HS-5 (cell line): ENCODE measurements around the gene ZNF519.

ENCODE experiments used
- DNase-seq: peaks from one replicate; pipeline ENCODE4 v3.0.0-alpha.2; 2012; ENCODE audit warnings: low read depth

ZNF519 gene

GRCh38 chr18:14098428-14098827, 33.8 kb downstream of the ZNF519 start:
- DNase-seq, result no peak

- no peak for DNase-seq
These were observed 34.5 kb downstream of the ZNF519 start for GRCh38 chr18:14097761-14098160.

GRCh38 chr18:14093307-14093915, 38.8 kb downstream of the ZNF519 start:
- DNase-seq, result no peak

- DNase-seq, result no peak
These were observed 39.5 kb downstream of the ZNF519 start for GRCh38 chr18:14092625-14093306.

- DNase-seq, result no peak
These were observed 42.5 kb downstream of the ZNF519 start for GRCh38 chr18:14089781-14090180.

GRCh38 chr18:14089191-14089590, 43.0 kb downstream of the ZNF519 start:
- DNase-seq, result no peak

GRCh38 chr18:14086458-14087231, 45.6 kb downstream of the ZNF519 start:
- no peak for DNase-seq

GRCh38 chr18:14085770-14086457, 46.3 kb downstream of the ZNF519 start:
- DNase-seq, result no peak

- no peak for DNase-seq
These were observed 57.0 kb downstream of the ZNF519 start for GRCh38 chr18:14075196-14075595.

- no peak for DNase-seq
These were observed 58.0 kb downstream of the ZNF519 start for GRCh38 chr18:14074187-14074586.

- no peak for DNase-seq
These were observed 78.6 kb downstream of the ZNF519 start for GRCh38 chr18:14053661-14054060.
